GM19239 (cell line): ENCODE data around the gene MIAT.

Source experiments
- DNase-seq: peaks from one replicate; pipeline ENCODE4 v3.0.0; 2011; ENCODE audit warnings: low spot score; ENCODE audit not compliant: insufficient read length
- FAIRE-seq: peaks from 2 replicates; lab custom pipeline; 2011; peaks lifted over from hg19 to GRCh38; lab: Jason Lieb, UNC

MIAT gene

DNA sequence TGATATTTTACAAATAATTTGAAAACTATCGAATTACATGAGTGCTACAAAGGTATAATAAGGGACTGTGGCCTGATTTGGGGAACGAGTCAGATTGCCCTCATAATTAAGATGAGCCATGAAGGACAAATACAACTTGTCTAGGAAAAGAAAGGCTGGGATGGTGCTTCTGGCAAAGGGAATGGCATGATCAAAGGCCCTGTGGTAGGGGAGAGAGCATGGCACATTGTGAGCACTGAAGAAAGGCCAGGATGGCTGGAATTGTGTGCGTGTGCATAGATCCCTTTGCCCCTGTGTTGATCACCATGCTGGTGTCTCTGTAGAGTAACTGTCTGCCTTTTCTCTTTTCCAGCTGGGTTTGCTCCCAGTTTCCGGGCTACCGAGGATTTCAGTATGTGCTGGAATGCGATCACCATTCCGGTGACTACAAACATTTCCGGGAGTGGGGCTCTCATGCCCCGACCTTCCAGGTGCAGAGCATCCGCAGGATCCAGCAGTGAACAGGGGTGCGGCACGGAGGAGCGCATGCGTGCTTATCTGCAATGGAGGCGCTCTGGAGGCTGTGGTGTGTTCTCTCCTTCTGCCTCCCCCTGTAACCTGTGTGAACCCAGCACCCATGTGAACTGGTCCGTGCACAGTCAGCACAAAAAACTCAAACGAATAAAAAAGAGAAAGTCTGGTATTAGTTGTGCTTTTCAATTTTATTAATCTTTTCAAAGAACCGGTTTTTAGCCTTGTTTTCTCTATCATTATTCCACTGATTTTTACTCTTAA is 27.2 kb upstream of the MIAT start:
- FAIRE-seq = no peak
- no peak for DNase-seq

DNA sequence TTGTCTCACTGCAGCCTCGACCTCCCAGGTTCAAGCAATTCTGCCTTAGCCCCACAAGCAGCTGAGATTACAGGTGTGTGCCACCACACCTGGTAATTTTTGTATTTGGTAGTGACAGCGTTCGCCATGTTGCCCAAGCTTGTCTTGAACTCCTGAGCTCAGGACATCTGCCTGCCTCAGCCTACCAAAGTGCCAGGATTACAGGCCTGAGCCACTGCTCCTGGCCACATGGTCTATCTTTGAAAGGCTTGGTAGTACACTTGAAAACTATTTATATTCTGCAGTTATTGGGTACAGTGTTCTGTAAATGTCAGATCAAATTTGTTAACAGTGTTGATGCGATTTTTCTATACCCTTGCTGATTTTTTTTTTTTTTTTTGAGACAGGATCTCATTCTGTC is 26.1 kb upstream of the MIAT start:
- DNase-seq (no peak), FAIRE-seq (no peak)

- DNase-seq (no peak), FAIRE-seq (no peak)
Measured at GRCh38 chr22:26632422-26633155, 24.8 kb upstream of the MIAT start.

- FAIRE-seq (no peak), DNase-seq (no peak)
Measured at GRCh38 chr22:26634189-26634588, 23.2 kb upstream of the MIAT start.

GRCh38 chr22:26635117-26635516 is 22.3 kb upstream of the MIAT start:
- DNase-seq = no peak
- FAIRE-seq = no peak

- no peak for DNase-seq
Measured at GRCh38 chr22:26636296-26636695, 21.1 kb upstream of the MIAT start.

GRCh38 chr22:26642465-26643417 is 14.6 kb upstream of the MIAT start:
- peak; percentile 92 for FAIRE-seq
- no peak for DNase-seq

More at GRCh38 chr22:26636296-26636695, 21.1 kb upstream of the MIAT start:
- no peak for FAIRE-seq

- FAIRE-seq (no peak), DNase-seq (no peak)
Measured at GRCh38 chr22:26643418-26644100, 13.8 kb upstream of the MIAT start.

GRCh38 chr22:26646158-26646557 is 11.2 kb upstream of the MIAT start:
- DNase-seq (no peak), FAIRE-seq (no peak)

- FAIRE-seq = no peak
- DNase-seq = no peak
Measured at GRCh38 chr22:26648011-26648497, 9.3 kb upstream of the MIAT start.

DNA sequence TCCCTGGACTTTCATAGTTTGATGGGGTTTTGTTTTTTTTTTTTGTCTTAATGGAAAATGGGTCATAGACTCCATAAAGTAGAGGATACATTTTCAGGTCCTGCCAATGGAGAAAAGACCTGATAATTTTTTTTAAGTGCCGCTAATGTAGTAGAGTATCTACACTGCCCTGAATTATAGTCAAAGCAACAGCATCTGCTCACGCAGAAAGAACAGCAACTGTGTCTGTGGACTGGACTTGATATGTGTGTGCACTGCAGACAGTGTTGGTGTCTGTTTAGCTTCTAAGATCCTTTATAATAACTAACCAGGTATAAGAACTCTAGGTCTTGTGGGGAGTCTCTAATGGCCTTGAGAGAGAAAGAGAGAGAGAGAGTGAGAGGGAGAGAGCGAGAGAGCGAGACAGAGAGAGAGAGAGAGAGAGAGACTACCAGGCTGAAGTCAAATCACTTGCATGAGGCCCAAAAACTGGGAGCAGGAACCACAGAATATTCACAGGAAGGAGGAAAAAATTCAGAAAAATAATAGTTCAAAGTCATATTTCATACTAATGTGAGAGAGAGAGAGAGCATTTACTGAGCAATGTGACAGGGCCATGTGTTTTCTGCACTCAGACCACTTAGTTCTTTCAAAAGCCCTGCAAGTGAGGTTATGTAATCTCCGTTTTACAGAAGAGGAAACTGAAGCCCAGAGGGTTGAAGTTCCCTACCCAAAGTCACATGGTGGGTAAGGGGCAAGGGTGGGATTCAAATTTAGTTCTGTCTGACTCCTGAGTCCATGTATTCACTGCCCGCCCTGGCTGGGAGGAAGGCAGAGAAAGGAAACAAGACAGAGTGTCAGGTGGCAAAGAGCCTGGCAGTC is 8.6 kb upstream of the MIAT start:
- DNase-seq (no peak), FAIRE-seq (no peak)

DNA sequence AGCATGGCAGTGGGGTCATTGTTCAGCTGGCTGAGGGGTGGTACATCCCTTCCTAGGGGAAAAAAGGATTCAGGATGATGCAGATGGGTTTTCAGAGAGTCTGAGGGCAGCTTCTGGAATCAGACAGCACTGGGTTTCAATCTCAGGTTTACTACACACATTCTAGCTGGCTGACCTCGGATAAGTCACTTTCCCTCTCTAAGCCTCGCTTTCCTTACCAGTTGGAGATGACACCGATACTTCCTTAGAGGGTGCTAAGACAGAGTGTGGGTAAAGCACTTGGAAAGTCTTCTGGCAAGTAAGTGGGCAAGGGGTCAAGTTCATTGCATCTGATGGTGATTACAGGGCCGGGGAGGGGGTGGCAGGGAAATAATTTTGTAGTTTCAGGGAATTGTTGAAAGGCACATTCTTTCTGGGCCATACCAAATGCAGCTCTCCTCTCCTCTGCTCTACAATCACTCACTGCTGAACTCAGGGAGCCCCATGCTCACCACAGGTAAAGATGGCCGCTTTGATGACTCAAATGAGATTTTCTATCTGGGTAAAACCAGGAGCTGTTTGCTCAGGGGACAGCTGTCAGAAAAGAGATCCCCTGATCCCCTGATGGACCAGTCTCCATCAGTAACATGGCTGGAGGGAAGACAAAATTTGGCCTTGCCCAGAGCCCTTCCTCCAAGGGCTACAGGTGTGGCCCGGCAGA is 6.5 kb upstream of the MIAT start:
- DNase-seq = no peak
- FAIRE-seq = no peak

DNA sequence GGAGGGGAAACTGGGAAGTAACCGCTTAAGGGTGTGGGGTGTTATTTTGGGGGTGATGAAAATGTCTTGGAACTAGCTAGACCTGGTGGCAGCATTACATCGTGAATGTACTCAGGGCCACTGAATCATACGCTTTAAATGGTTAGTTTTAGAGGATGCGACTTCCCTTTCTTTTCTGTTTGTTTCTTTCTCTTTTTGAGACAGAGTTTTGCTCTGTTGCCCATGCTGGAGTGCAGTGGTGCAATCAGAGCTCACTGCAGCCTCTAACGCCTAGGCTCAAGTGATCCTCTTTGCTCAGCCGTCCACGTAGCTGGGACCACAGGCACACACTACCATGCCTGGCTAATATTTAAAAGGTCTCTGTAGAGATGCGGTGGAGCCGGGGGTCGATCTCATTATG is 5.6 kb upstream of the MIAT start:
- DNase-seq (no peak), FAIRE-seq (peak; percentile 54)

DNA sequence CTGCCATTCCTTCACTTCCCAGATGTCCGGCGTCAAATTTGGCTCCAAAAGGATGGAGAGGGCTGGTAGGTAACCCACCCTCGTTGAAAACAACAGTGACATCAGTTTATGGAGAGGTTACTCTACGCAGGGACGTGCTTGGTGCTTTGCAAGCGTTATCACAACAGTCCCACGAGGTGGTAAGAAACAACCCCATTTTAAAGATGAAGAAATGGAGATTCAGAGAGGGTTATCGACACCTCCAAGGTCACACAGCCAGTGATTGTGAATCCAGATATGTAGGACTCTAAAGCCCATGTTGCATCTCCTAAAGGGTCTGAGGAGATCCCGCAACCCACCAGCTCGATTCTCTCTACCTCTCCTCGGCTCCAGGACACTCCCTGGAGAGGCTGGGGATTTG is 773 bp downstream of the MIAT start:
- DNase-seq (no peak), FAIRE-seq (peak; percentile 26)

- DNase-seq = peak; percentile 39
- FAIRE-seq = peak; percentile 98
Measured at GRCh38 chr22:26658671-26659478, 1.5 kb downstream of the MIAT start.

DNA sequence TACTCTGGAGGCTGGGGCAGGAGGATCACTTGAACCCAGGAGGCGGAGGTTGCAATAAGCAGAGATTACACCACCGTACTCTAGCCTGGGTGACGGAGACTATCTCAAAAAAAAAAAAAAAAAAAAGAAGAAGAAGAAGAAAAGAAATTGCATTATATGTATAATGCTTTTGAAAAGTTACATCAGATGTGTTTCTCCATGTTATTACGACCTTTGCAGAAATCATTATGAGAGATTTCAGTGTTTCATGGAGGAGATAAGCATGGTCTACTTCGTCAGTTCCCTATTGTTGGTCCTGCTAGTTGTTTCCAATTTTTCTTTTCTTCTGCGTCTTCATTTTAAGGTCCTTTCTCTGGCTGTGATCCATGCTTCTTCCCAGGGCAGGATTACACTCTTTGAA is 3.0 kb downstream of the MIAT start:
- FAIRE-seq (no peak), DNase-seq (no peak)

- FAIRE-seq = no peak
- DNase-seq = no peak
Measured at GRCh38 chr22:26660961-26661578, 3.7 kb downstream of the MIAT start.
